Endodermal cell (in vitro differentiated cells): ENCODE data around the gene UBL4B. TPM values are rescaled to one million over a fixed set of nuclear protein-coding genes. Genes with fewer than 3 reads are reported as not detected.

Experiments
- DNase-seq: peaks from one replicate; pipeline ENCODE4 v3.0.0-alpha.2; 2017
- H3K27ac ChIP-seq: 2 replicates; pipeline ENCODE4 v1.5.1; 2013; ENCODE audit warnings: mild to moderate bottlenecking, low read depth, low read length, moderate library complexity
- H3K27me3 ChIP-seq: 2 replicates; pipeline ENCODE4 v1.6.1; 2013; ENCODE audit warnings: mild to moderate bottlenecking, low read length, moderate library complexity; ENCODE audit not compliant: insufficient read depth, control insufficient read depth, poor library complexity, severe bottlenecking
- H3K36me3 ChIP-seq: 2 replicates; pipeline ENCODE4 v1.7.0; 2013; ENCODE audit warnings: mild to moderate bottlenecking, low read length, moderate library complexity; ENCODE audit not compliant: control insufficient read depth, insufficient read depth
- H3K4me1 ChIP-seq: one replicate; pipeline ENCODE4 v1.7.0; 2013; ENCODE audit warnings: low read length; ENCODE audit not compliant: control insufficient read depth, insufficient read depth
- H3K4me3 ChIP-seq: 2 replicates; pipeline ENCODE4 v1.5.1; 2013; ENCODE audit warnings: mild to moderate bottlenecking, low read length, moderate library complexity
- H3K9ac ChIP-seq: 2 replicates; pipeline ENCODE4 v1.6.1; 2013; ENCODE audit warnings: mild to moderate bottlenecking, low read length, moderate library complexity; ENCODE audit not compliant: poor library complexity, severe bottlenecking; ENCODE audit errors: extremely low read depth
- H3K9me3 ChIP-seq: 2 replicates; pipeline ENCODE4 v1.6.1; 2013; ENCODE audit warnings: mild to moderate bottlenecking, low read length, moderate library complexity; ENCODE audit not compliant: control insufficient read depth
- H3K27ac Mint-ChIP-seq: 2 replicates; pipeline ENCODE4 v1.8.0; 2020; ENCODE audit warnings: mixed read lengths
- H3K27me3 Mint-ChIP-seq: 2 replicates; pipeline ENCODE4 v1.8.0; 2021; ENCODE audit warnings: mild to moderate bottlenecking, mixed read lengths; ENCODE audit not compliant: insufficient read depth
- H3K36me3 Mint-ChIP-seq: 2 replicates; pipeline ENCODE4 v1.8.0; 2020; ENCODE audit warnings: low read depth, mixed read lengths
- H3K4me1 Mint-ChIP-seq: 2 replicates; pipeline ENCODE4 v1.8.0; 2020; ENCODE audit warnings: mixed read lengths
- H3K4me3 Mint-ChIP-seq: 2 replicates; pipeline ENCODE4 v1.8.0; 2020; ENCODE audit warnings: mild to moderate bottlenecking, moderate library complexity, mixed read lengths
- H3K9me3 Mint-ChIP-seq: 2 replicates; pipeline ENCODE4 v1.8.0; 2020; ENCODE audit warnings: mild to moderate bottlenecking, mixed read lengths
- WGBS, 2 experiments: methylation state at CpG; one replicate each; pipeline versions ENCODE4 v1.1.5 to v1.1.7; 2013; ENCODE audit warnings: missing lambda C conversion rate in 2 of 2, mixed read lengths in 1 of 2; ENCODE audit not compliant: insufficient coverage in 1 of 2, insufficient read length in 1 of 2; 5-methylcytosine and 5-hydroxymethylcytosine counted together
- total RNA-seq, 2 donors: library from RNA; stranded (reverse); fragmentation: NEBNext Ultra II Directional in 1 of 2; extraction: Animal tissue kit (Norgen Biotek cat#: 25700) in 1 of 2; gene quantifications; 2 replicates in 1 of 2; 3 replicates in 1 of 2; pipeline ENCODE4 v1.2.1, GENCODE V29; 2021
- TF ChIP-seq, protein P1 (sequence below): fragments of 200-600 bp; sonication (generic); conservative IDR thresholded peaks from 2 replicates; pipeline ENCODE4 v1.5.0; 2021; ENCODE audit warnings: antibody characterized with exemption, mild to moderate bottlenecking

The UBL4B gene
- total RNA-seq, 2 donors from 2014 or later = not detected

GRCh38 chr1:110123224-110123623 is 11.0 kb downstream of the UBL4B start:
- no peaks in the 10 kb centered on the region for H3K4me1 ChIP-seq
- H3K36me3 ChIP-seq = no peaks in the 10 kb centered on the region
- H3K4me3 ChIP-seq = no peak overlapping the region
- H3K27ac ChIP-seq = no peak overlapping the region
- TF ChIP-seq, protein P1, sequence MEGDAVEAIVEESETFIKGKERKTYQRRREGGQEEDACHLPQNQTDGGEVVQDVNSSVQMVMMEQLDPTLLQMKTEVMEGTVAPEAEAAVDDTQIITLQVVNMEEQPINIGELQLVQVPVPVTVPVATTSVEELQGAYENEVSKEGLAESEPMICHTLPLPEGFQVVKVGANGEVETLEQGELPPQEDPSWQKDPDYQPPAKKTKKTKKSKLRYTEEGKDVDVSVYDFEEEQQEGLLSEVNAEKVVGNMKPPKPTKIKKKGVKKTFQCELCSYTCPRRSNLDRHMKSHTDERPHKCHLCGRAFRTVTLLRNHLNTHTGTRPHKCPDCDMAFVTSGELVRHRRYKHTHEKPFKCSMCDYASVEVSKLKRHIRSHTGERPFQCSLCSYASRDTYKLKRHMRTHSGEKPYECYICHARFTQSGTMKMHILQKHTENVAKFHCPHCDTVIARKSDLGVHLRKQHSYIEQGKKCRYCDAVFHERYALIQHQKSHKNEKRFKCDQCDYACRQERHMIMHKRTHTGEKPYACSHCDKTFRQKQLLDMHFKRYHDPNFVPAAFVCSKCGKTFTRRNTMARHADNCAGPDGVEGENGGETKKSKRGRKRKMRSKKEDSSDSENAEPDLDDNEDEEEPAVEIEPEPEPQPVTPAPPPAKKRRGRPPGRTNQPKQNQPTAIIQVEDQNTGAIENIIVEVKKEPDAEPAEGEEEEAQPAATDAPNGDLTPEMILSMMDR = no peak
- Mint-ChIP-seq H3K4me3 (no peak overlapping the region), H3K9me3 (peaks cover 30% of the 10 kb centered on the region), H3K36me3 (peaks cover 4% of the 10 kb centered on the region), H3K27ac (no peak overlapping the region), H3K27me3 (peaks cover 32% of the 10 kb centered on the region), H3K4me1 (no peaks in the 10 kb centered on the region)
- peaks cover 15% of the 10 kb centered on the region for H3K9me3 ChIP-seq
- no peak overlapping the region for H3K9ac ChIP-seq
- 86% methylated on average over 3 of the region's 3 CpGs; no CpG with 5 or more reads in 1 of the 2 experiments for WGBS, 2 experiments
- DNase-seq = no peak
- peaks cover 1% of the 10 kb centered on the region for H3K27me3 ChIP-seq

DNA sequence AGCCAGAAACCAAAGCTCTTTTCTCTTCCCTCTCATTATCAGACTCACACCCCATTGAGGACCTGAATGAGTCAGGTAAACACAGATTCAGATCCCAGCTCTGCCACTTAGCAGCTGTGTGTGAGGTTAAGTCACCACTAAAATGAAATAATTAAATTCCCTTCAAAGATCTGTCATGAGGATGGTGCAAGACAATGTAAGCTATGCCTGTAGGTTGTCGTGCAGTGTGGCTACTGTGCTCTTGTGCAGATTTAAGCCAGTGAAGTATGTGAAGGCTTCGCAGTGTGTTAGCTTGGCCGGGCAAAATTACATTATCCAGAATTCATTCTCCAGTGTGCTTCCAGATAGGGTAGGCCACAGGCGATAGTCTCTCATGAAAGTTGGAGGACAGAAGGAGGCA is 13.6 kb downstream of the UBL4B start:
- no peak for DNase-seq
- H3K36me3 Mint-ChIP-seq = no peaks in the 10 kb centered on the region
- no peak overlapping the region for H3K27ac Mint-ChIP-seq
- H3K4me3 Mint-ChIP-seq = no peak overlapping the region
- H3K9me3 Mint-ChIP-seq = peaks cover 23% of the 10 kb centered on the region
- no peak overlapping the region for H3K4me3 ChIP-seq
- H3K27me3 ChIP-seq = peaks cover 20% of the 10 kb centered on the region
- H3K27ac ChIP-seq = no peak overlapping the region
- peaks cover 15% of the 10 kb centered on the region for H3K9me3 ChIP-seq
- no peaks in the 10 kb centered on the region for H3K4me1 ChIP-seq
- H3K27me3 Mint-ChIP-seq = peaks cover 48% of the 10 kb centered on the region
- H3K4me1 Mint-ChIP-seq = peaks cover under 1% of the 10 kb centered on the region
- WGBS, 2 experiments = 86 to 100% methylated on average over 3 to 4 of the region's 4 CpGs
- TF ChIP-seq, protein P1 = no peak
- no peaks in the 10 kb centered on the region for H3K36me3 ChIP-seq
- H3K9ac ChIP-seq = no peak overlapping the region

GRCh38 chr1:110130113-110130591 is 17.9 kb downstream of the UBL4B start:
- no peaks in the 10 kb centered on the region for H3K36me3 ChIP-seq
- peaks cover 9% of the 10 kb centered on the region for H3K9me3 ChIP-seq
- Mint-ChIP-seq H3K36me3 (no peaks in the 10 kb centered on the region), H3K9me3 (peaks cover 2% of the 10 kb centered on the region), H3K4me1 (peaks cover 23% of the 10 kb centered on the region), H3K27me3 (peaks cover 36% of the 10 kb centered on the region), H3K27ac (no peak overlapping the region), H3K4me3 (no peak overlapping the region)
- DNase-seq = peak; percentile 87
- H3K27ac ChIP-seq = no peak overlapping the region
- peaks cover 20% of the 10 kb centered on the region for H3K27me3 ChIP-seq
- no peak overlapping the region for H3K9ac ChIP-seq
- H3K4me3 ChIP-seq = no peak overlapping the region
- WGBS, 2 experiments = 48 to 70% methylated on average over 15 to 31 of the region's 31 CpGs
- peaks cover 6% of the 10 kb centered on the region for H3K4me1 ChIP-seq
- TF ChIP-seq, protein P1 = peak; percentile 77
